Spleen (tissue), 7 donors: Measurements from ENCODE around the gene ANKRD31.

Experiments used
- POLR2A ChIP-seq, 3 donors: fragments of 450-650 bp; IDR thresholded peaks; one replicate each; pipeline ENCODE4 v1.5.1; 2017; ENCODE audit warnings: antibody characterized with exemption in 3 of 3, mild to moderate bottlenecking in 1 of 3
- TF ChIP-seq, protein P1 (sequence below), 11 experiments: fragments of 200-600 bp in 7 of 11; fragments of 450-650 bp in 4 of 11; sonication (generic) in 4 of 11; IDR thresholded peaks in 8 of 11; conservative IDR thresholded peaks in 3 of 11; 1 replicate in 7 of 11; 2 replicates in 4 of 11; pipeline versions ENCODE4 v1.4.0 to v1.8.0; 2016 to 2021; ENCODE audit warnings: antibody characterized with exemption in 11 of 11, inconsistent platforms in 4 of 11, mild to moderate bottlenecking in 1 of 11
- donor health status: DM: no; HTN: no; CAD: no; lungs with moderate emphysema.
- donor health status: DM: no; HTN: no; CAD: no.
- donor health status: DM: no; HTN: no; CAD: no.

DNA sequence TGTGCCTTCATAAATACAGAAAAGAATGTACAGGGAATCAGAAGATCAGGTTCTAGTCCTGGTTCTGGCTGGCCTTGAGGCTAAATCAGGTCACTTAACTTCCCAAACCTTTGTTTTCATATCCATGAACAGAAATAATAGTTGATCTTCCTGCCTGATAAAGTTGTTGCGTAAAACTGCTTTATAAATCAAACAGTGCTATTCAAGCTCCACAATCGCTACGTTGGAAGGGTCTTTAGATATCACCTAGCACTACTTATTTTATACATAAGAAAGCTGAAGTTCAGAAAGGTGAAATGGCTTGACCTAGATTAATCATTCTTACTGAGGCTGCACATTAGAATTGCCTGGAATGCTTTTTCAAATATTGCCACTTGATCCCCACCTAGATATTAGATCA is 148.0 kb downstream of the ANKRD31 start:
- TF ChIP-seq, protein P1, sequence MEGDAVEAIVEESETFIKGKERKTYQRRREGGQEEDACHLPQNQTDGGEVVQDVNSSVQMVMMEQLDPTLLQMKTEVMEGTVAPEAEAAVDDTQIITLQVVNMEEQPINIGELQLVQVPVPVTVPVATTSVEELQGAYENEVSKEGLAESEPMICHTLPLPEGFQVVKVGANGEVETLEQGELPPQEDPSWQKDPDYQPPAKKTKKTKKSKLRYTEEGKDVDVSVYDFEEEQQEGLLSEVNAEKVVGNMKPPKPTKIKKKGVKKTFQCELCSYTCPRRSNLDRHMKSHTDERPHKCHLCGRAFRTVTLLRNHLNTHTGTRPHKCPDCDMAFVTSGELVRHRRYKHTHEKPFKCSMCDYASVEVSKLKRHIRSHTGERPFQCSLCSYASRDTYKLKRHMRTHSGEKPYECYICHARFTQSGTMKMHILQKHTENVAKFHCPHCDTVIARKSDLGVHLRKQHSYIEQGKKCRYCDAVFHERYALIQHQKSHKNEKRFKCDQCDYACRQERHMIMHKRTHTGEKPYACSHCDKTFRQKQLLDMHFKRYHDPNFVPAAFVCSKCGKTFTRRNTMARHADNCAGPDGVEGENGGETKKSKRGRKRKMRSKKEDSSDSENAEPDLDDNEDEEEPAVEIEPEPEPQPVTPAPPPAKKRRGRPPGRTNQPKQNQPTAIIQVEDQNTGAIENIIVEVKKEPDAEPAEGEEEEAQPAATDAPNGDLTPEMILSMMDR (IDR thresholded peaks at IDR 0.05 in 8 of 11, conservative IDR thresholded peaks at IDR 0.05 in 3 of 11), result no peak
- TF ChIP-seq POLR2A (IDR thresholded peaks at IDR 0.05), result no peak
